Uterus (tissue), 2 donors: ENCODE data around the gene PLXND1.

Experiments
- POLR2A ChIP-seq, 2 donors: fragments of 450-650 bp; IDR thresholded peaks; one replicate each; pipeline ENCODE4 v1.6.1; 2016; ENCODE audit warnings: antibody characterized with exemption in 2 of 2, mild to moderate bottlenecking in 1 of 2, moderate library complexity in 1 of 2
- TF ChIP-seq, protein P1 (sequence below), 4 experiments: fragments of 200-600 bp in 2 of 4; fragments of 450-650 bp in 2 of 4; sonication (generic) in 2 of 4; IDR thresholded peaks; one replicate each; pipeline ENCODE4 v1.5.1; 2016 to 2019; ENCODE audit warnings: antibody characterized with exemption in 4 of 4, mild to moderate bottlenecking in 2 of 4, moderate library complexity in 1 of 4

DNA sequence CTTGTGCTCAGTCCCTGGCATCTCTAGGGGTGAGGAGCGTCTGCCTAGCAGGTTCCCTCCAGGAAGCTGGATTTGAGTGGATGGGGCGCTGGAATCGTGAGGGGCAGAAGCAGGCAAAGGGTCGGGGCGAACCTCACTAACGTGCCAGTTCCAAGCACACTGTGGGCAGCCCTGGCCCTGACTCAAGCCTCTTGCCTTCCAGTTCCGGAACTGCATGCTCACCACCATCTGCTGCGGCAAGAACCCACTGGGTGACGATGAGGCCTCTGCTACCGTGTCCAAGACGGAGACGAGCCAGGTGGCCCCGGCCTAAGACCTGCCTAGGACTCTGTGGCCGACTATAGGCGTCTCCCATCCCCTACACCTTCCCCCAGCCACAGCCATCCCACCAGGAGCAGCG lies 73.1 kb downstream of the PLXND1 start:
- TF ChIP-seq, protein P1, sequence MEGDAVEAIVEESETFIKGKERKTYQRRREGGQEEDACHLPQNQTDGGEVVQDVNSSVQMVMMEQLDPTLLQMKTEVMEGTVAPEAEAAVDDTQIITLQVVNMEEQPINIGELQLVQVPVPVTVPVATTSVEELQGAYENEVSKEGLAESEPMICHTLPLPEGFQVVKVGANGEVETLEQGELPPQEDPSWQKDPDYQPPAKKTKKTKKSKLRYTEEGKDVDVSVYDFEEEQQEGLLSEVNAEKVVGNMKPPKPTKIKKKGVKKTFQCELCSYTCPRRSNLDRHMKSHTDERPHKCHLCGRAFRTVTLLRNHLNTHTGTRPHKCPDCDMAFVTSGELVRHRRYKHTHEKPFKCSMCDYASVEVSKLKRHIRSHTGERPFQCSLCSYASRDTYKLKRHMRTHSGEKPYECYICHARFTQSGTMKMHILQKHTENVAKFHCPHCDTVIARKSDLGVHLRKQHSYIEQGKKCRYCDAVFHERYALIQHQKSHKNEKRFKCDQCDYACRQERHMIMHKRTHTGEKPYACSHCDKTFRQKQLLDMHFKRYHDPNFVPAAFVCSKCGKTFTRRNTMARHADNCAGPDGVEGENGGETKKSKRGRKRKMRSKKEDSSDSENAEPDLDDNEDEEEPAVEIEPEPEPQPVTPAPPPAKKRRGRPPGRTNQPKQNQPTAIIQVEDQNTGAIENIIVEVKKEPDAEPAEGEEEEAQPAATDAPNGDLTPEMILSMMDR (IDR thresholded peaks at IDR 0.05): no peak
- TF ChIP-seq POLR2A (IDR thresholded peaks at IDR 0.05): no peak
